GM12801 (cell line): ENCODE results near the gene PAX6.

Experiments used
- CTCF ChIP-seq: IDR thresholded peaks from one replicate; pipeline ENCODE4 v1.5.1; 2011; ENCODE audit warnings: control low read depth; ENCODE audit not compliant: insufficient read length; ENCODE audit errors: extremely low read depth

PAX6 gene

GRCh38 chr11:31825838-31826484, 14.8 kb upstream of the PAX6 start:
- TF ChIP-seq CTCF = no peak

GRCh38 chr11:31824879-31825837, 14.0 kb upstream of the PAX6 start:
- no peak for TF ChIP-seq CTCF

GRCh38 chr11:31824332-31824878, 13.3 kb upstream of the PAX6 start:
- TF ChIP-seq CTCF = no peak

- no peak for TF ChIP-seq CTCF
These were observed 12.7 kb upstream of the PAX6 start for GRCh38 chr11:31823644-31824331.

- no peak for TF ChIP-seq CTCF
These were observed 12.0 kb upstream of the PAX6 start for GRCh38 chr11:31822927-31823643.

GRCh38 chr11:31822175-31822926, 11.2 kb upstream of the PAX6 start:
- no peak for TF ChIP-seq CTCF
